PFSK-1 (cell line): ENCODE results near the gene GPR39.

Experiments
- POLR2AphosphoS5 ChIP-seq: IDR thresholded peaks from 2 replicates; pipeline ENCODE4 v1.6.1; 2012; ENCODE audit warnings: low read depth, mild to moderate bottlenecking, control low read depth, low read length, moderate library complexity
- TAF1 ChIP-seq: IDR thresholded peaks from 2 replicates; pipeline ENCODE4 v1.6.1; 2012; ENCODE audit warnings: low read length, control low read depth, borderline replicate concordance; ENCODE audit not compliant: insufficient read depth
- TF ChIP-seq, protein P1 (sequence below), 2 experiments: IDR thresholded peaks; 2 replicates each; pipeline versions ENCODE4 v1.6.1 to v1.8.0; 2011 to 2012; ENCODE audit warnings: low read depth in 2 of 2, low read length in 2 of 2, control low read depth in 1 of 2, inconsistent platforms in 1 of 2, mild to moderate bottlenecking in 1 of 2, moderate library complexity in 1 of 2; ENCODE audit not compliant: insufficient read depth in 1 of 2

DNA sequence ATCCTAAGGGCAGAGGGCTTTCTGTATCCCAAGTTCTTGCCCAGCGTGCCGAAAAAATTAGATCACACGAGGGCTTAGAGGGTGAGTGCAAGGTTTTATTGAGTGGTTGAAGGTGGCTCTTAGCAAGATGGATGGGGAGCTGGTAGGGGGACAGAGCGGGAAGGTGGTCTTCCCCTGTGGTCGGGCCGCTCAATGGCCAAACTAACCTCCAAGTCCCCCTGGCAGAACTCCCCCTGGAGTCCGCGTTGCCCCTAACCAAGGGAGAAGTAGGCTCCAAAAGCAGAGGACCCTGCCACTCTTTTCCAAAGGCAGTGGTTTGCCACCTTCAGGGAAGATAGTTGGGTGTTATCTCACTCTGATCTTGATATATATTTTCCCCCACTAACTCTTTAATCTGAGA is 190.0 kb downstream of the GPR39 start:
- TF ChIP-seq POLR2AphosphoS5, result no peak
- TF ChIP-seq, protein P1, sequence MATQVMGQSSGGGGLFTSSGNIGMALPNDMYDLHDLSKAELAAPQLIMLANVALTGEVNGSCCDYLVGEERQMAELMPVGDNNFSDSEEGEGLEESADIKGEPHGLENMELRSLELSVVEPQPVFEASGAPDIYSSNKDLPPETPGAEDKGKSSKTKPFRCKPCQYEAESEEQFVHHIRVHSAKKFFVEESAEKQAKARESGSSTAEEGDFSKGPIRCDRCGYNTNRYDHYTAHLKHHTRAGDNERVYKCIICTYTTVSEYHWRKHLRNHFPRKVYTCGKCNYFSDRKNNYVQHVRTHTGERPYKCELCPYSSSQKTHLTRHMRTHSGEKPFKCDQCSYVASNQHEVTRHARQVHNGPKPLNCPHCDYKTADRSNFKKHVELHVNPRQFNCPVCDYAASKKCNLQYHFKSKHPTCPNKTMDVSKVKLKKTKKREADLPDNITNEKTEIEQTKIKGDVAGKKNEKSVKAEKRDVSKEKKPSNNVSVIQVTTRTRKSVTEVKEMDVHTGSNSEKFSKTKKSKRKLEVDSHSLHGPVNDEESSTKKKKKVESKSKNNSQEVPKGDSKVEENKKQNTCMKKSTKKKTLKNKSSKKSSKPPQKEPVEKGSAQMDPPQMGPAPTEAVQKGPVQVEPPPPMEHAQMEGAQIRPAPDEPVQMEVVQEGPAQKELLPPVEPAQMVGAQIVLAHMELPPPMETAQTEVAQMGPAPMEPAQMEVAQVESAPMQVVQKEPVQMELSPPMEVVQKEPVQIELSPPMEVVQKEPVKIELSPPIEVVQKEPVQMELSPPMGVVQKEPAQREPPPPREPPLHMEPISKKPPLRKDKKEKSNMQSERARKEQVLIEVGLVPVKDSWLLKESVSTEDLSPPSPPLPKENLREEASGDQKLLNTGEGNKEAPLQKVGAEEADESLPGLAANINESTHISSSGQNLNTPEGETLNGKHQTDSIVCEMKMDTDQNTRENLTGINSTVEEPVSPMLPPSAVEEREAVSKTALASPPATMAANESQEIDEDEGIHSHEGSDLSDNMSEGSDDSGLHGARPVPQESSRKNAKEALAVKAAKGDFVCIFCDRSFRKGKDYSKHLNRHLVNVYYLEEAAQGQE (IDR thresholded peaks at IDR 0.05; ENCODE audit: insufficient read depth in 1 of 2, low read depth in 2 of 2, low read length in 2 of 2), result no peak
- no peak for TF ChIP-seq TAF1
